Stimulated activated CD8-positive, alpha-beta memory T cell treated with anti-CD3 and anti-CD28 coated beads, Interleukin-7, amount 100 ng/mL, for 1 hour (primary cell): ENCODE measurements around the gene DBN1.
"Not testable (repeated sequence)": the region's sequence is repeated elsewhere in the genome, so short reads cannot be mapped to it uniquely, and the experiment has no call there.

ENCODE experiments used
- DNase-seq, 2 donors: peaks; one replicate each; pipeline ENCODE4 v3.0.0-alpha.2; 2020; ENCODE audit warnings: low read depth in 2 of 2

The DBN1 gene

DNA sequence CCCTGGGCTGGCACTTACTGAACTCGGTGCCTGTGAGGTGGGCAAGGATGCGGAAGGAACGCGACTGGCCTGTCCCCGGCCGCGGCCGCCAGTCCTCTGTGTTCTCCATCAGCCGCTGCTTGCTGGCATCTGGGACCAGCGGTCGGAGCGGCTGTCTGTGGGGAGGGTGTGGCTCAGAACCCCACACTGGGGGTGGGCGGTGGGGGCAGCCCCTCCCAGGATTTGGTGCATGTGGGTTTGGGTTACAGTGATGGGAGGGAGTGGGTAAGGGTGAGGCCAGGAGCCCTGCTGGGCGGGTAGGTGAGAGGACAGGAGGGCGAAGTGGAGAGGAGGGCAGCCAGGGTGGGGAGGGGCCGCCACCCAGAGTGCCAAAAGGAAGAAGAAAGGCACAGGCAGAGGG, 17.6 kb upstream of the DBN1 start:
- DNase-seq, result no peak

DNA sequence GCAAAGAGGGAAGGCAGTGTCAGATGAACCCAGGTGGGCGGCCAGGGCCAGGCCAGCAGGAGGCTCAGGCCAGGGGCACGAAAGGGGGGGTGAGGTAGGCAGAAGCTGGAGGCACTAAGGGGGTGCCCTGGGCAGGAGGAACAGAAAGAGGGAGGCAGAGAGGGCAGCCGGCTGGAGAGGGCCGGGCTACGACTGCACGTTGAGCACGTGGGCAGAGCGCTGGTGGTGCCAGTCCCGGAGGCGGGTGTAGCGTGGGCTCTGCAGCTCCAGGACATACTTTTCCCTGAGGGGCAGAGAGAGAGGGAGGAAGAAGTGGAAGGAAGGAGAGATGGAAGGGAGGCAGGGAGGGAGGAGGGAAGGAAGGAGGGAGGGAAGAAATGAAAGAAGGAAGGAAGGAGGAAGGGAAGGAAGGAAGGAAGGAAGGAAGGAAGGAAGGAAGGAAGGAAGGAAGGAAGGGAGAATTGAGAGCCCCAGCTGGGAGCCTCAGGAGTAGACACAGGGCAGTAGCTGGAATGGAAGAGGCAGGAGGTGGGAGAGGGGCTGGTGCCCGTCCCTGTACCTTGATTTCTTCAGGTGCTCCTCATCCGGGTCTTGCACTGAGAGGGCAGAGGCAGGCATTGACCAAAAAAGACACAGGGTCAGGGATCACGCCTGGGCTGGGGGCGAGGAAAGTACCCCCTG, 17.0 kb upstream of the DBN1 start:
- DNase-seq, result no peak

DNA sequence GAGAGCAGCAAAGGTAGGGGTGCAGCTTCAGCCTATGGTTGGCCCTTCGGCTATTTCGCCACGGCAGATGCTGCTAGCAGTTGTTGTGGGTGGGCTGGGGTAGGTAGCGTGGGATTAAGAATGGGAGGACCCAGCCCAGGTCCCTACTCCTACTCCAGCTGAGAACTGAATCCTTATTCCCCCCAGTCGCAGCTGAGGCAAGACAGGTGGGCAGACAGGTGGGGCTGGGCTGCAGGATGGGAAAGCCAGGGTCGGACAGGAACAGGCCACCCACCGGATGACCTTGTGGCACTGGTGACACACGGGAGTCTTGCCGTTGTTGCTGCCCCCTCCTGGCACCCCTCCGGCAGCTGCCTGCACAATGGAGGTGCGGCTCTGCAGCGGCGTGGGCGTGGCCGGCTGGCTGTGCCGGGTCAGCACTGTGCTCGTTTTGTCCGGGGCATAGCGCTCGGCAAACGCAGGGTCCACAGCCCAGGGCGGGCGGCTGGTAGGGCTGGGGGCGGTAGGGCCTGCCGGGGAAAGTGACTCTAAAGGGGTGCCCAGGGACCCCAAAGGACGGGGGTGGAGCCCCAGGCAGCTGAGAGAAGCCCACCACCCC, 15.8 kb upstream of the DBN1 start:
- DNase-seq, result no peak

DNA sequence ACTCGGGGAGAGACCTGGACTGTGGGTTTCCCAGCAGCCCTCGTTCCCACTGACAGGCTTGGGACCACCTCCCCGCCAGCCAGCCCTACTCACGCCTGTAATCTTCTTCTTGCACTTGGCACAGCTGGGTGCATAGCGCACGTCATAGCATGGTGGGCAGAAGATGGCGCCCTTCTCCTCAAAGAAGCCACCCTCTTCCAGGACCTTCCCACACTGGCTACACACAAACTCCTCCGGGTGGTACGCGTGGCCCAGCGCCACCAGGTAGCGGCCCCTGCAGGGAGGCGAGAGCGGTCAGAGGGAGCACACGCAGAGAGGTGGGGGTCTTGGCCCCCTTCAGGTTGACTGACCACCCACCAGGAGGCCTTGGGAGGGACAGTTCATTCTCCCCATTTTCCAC, 14.5 kb upstream of the DBN1 start:
- DNase-seq, result no peak

DNA sequence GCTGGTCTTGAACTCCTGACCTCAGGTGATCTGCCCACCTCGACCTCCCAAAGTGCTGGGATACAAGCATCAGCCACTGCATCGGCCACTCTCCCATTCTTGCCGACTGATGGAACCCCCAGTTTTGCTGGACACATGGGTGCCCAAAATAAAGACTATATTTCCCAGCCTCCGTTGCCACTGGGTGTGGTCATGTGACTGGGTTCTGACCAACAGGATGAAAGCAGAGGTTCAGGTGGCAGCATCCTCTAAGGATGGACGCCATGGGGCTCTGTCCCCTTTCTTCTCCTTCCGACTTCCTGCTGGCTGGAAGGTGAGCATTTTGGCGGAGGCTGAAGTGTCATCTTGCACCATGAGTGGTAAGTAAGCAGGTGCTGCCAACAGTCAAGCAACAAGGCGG, 13.7 kb upstream of the DBN1 start:
- no peak for DNase-seq

DNA sequence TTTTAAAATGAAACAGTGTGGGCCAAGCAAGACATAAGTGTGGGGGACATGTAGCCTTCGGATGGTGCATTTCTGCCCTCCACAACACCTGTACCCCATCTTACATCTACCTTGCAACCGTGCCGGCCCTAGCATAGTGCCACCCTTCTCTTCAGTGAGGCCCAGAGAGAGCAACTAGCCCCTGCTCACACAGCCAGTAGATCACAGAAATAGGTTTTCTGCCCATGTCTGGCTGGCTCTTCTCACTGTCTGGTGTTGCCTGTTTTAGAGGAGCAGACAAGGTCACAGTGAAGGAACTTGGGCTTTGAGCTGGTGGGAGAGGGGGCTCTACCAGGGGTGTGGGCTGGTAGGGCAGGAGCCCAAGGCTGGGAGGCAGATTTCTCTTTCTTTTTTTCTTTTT, 12.8 kb upstream of the DBN1 start:
- no peak for DNase-seq

DNA sequence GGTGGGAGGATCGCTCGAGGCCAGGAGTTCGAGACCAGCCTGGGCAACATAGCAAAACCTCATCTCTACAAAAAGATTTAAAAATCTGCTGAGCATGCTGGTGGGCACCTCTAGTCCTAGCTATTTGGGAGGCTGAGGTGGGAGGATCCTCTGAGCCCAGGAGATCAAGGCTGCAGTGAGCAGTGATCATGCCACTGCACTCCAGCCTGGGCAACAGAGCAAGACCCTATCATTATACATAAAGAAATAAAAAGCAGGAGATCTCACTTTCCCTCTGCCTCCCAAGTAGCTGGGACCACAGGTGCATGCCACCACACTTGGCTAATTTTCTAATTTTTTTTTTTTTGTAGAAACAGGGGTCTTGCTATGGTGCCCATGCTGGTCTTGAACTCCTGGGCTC, 12.3 kb upstream of the DBN1 start:
- DNase-seq, result not testable (repeated sequence)

DNA sequence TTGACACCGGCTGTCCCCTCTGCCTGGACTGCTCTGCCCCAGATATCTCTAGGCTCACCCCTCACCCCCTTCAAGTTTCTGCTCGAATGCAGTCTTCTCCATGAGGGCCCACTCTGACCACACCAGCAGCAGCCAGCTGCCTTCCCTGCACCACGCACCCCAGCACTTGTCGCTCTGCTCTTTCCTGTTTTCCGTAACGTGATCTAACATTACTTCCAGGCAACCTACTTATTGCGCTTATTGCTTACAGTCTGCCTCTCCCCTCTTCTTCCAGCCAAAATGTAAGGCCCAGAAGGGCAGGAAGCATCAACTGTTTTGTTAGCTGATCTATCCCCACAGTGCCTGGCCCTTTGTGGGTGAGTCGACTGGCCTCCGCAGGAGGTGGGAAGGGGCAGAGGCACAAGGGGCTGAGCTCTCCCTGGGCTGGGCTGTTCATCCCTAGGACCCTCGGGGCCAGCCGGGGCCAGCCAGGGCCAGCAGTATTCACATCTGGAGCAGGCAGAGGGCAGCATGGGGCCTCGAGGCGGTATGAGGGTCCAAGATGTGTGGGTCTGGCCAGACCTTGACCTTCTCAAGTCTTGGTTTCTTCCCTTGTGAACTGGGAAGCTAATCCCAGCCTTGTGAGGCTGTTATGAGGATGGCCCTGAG, 11.6 kb upstream of the DBN1 start:
- no peak for DNase-seq

DNA sequence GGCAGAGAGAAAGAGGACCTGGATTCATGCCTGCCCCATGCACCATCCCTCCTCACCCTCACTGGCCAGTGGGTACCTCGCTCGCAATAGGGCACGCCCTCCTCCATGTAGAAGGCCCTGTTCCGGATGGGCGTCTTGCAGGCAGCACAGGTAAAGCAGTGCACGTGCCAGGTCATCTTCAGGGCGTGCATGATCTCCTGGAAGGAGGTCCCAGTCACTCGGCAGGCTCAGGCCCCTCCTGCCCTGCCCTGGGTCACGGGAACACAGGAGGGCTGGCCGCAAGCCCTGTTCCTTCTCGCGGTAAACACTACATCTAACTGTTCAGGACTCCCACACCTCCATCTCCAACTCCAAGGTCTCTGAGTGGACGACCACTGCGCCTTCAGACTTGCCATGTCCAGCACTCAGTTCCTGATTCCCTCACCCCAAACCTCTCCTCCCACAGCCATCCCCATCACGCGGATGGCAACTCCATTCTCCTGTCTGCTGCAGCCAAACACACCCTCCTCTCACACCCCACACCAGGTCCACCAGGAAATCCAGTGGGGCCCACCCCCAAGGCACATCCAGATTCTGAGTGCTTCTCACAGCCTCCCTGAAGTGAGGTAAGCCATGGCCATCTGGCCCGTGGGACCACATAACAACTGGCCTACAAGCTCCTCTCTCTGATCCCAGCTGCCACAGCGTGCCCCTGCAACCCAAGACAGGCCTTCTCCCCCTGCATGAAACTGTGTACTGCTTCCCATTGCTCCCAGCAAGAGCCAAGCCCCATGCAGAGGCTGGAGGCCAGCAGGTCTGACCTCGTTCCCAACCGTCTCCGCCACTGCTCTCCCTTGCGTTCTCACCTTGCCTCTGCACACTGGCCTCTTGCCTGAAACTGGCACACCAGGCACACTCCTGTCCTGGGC, 10.8 kb upstream of the DBN1 start:
- no peak for DNase-seq

DNA sequence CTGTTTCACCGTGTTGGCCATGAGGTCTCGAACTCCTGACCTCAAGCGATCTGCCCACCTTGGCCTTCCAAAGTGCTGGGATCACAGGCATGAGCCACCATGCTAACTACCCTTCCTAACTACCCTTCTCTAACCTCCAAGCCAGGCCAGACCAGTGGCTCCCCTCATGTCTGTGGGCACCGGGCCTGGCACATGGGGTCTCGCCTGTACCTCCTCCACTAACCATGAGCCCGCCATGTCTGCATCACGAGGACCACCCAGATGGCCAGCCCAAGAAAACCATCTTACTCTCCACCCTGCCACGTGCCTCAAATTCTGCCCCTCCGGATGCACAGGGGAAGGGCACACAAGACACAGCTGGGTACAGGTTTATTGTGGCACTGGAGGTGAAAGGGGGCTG, 9.6 kb upstream of the DBN1 start:
- DNase-seq, result no peak

DNA sequence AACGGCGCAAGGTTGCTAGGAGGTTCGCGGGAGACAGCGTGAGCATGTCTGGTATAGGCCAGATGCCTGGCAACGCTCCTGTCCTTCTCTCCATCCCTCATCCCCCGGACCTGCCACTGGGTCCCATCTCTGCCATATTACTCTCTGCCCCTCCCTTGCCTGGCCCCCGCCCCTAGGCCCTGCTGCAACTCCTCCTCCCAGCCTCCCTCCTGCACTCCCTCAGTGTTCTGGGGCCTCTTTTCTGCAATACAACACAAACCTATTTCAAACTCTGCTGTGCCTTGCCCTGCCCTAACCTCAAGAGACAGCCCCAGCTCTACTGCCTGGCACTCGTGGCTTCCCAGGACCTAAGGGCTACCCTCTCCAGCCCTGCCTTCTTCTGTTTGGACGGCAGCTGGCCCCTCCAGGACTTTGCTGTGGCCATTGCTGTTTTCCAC, 8.9 kb upstream of the DBN1 start:
- DNase-seq, result no peak

DNA sequence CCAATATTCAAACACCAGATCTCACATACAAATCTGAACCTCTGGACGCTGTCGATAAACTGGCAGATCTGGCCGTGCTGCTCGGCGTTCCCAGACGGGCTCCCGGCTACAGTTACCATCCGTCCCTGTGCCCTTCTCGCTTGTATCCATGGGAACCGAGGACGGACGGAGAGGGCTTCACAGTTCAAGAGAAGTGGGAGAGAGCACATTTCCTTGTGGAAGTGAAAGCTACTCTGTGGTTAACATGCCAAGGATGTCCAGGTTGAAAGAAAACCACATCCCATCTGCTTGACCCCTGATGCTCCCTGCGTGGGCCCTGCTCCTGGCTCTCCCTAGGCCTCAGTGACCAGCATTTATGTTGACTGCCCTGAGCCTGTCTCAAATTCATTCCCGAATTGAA, 6.3 kb upstream of the DBN1 start:
- DNase-seq, result no peak

DNA sequence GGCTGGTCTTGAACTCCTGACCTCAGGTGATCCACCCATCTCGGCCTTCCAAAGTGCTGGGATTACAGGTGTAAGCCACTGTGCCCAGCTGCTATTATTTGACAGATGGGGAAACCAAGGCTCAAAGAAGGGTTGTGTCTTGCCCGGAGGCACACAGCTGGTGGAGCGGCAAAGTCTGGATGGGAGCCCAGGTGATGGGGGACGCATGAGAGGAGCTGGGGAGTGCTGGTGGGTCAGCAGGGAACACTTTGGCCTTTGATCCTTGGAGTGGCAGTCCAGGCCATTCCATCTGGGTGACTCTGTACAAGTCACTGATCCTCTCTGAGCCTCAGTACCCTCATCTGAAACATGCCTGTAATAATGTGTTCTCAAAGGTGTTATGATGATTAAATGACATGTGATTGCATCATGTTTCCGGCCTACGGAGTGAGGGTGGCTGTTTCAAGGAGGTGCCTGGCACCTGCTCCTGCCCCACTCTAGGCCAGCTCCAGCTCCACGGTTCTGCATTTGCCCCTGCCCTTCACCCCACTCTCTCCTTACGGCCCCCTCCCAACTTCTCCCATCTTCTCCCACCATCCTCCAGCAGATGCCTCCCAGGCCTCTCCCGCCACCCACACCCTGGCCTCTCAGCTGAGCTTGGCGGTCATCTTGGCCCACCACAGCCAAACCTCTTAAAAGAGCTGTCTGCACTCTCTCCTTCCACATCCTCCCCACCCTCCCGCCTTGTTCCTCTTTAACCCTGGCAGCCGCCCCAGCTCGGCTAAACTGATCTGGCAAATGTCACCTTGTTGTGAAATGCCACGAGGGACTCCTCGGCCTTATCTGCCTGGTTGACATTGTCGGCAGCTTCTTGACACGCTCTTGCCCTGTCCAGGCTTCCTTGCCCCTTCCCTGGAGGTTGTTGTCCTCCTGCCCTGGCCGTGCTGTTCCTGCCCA, 5.5 kb upstream of the DBN1 start:
- DNase-seq, result no peak

DNA sequence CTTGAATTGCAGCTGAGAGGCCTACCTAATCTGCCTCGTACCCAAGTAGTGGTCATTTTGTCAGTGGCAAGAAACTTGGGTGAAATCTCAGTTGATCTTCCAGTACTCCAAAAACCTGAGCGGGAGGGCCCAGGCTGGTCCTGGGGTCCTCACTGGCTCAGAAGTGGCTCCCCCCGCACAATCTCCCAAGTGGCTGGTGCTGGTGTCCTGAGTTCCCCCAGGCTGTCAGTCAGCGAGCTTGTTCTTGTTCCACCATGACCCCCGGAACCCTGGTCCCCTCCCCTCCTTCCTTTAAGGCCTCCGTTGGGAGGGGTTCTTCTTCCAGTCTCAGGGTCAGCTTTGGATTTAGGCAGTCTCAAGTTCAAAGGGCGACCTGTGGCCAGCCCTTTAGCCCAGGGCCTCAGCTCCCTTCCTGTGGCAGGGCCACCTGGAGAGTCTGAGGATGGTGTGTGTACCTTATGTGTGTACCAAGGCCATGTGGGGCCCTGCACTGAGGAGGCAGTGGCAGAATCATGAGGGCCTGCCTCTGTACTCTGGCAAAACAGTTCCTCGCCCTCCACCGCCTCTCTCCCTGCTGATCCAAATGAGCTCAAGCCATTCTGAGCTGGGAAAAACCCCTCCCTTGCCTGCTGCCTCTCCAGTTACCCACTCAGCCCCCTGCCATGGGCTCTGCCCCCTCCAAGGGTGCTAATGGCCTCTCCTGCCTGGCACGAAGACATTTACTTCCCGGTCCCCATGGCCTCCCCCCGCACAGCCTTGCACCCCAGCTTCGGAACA, 4.5 kb upstream of the DBN1 start:
- no peak for DNase-seq

DNA sequence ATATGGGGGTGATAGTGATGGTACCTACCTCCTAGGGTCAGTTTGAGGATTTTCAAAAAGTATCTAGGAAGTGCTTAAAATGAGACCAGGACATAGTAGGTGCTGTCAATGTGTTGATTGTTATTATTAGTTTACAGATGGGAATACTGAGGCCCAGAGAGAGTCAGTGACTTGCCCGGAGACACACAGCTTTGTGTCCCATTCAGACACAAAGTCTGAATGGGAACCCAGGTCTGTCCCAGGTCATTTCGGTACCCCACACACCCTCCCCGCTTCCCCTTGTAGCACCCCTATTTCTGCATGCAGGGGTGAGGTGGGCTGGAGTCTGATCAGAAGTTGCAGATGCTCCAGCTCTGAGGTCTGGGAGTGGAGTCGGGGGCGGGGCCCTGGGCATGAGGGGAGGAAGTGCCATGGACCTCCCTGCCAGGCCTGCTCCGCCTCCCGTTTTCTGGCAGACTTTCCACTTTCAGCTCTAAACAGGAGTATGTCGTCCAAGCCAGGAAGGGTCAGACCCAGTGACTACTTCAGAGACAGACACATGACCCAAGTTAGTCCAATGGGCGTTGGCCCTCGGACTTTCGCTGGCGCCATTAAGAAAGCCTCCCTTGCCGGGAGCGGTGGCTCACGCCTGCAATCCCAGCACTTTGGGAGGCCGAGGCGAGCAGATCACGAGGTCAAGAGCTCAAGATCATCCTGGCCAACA, 3.2 kb upstream of the DBN1 start:
- DNase-seq, result no peak

DNA sequence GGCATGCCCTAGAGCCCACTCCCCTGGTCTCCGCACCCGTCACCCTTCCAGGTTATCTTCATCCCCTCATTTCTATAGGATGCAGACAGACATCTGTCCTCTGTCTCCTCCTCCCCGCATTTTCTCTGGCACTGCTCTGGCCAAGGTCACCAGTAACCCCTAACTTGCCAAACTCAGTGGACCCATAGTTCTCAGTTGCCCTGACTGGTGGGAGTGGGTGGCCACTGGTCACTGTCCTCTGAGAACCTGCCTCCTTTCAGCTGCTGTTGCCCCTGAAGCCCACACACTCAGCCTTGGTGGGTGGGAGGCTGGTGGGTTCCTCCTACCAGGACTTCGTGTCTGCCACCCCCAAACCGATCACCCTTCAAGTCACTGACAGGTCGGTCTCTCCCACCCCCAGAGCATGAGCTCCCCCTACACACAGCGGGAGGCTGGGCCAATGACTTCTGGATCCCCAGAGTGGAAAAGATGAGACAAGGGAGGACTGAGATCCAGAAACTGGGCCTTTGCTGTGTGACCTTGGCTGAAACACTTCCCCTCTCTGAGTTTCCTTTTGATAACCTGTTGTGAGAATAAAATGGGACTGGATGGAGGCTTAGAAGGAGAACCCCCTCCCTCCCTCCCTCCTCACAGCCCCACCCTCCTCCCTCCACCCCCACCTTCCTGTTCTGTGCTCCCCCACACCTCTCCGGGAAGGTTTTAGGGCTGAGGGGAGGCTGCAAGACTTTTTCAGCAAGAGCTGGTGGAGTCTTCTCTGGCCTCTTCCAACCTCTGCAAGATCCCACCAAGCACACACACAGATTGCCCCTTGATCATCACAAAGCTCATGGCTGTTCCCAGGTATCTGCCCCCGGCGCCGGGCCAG, 2.4 kb upstream of the DBN1 start:
- no peak for DNase-seq

DNA sequence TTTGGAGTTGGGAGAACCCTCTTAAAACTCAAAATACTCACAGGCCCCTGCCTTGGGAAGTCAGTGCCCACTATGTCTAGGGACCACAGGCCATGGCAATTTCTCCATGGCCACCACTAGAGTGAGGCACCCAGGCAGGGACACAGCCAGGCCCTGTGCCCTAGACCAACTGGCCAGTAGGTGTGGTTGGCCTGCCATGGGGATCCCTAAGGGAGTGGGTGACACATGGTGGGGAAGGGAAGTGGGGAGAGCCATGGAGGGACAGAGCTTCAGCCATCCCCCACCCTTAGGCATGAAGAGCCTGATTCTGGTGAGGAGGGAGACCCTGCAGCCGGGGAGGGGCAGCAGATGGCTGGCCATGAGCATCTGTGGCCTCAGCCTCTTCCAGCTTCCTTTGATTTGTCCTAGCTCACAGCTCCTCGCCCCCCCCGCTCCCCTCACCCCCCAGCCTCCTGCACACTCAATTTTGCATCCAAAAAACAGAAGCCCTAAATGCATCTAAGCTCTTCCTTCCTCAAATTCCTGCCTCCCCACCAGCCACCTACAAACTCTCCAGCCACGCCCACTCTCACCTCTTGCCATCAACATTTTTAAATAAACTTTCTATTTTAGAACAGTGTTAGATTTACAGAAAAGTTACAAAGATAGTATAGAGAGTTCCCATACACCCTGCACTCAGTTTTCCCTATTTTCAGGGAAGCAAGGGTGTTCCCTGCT, 1.6 kb upstream of the DBN1 start:
- no peak for DNase-seq

DNA sequence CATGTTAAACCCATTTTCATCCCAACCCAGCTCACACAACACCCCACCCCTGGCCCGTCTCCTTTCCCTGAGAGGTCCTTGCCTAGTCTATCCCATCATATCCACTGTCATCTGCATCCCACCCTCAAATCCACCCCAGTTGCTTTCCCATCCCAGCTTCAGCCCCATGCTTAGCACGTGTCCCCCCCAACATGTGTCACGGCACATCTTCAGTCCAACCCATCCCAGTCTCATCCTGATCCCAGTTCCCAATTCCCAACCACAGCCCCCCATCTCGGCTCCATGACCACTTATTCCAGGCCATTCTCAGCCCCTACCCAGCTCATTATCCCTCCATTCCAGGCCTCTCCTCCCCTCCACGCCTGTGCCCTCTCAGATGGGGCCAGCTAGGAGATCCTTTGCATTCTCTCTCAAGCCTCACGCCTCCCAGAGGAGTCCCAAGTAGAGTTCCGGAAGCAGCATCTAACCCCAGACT, 605 bp upstream of the DBN1 start:
- DNase-seq, result no peak
